HG03558 (cell line): ENCODE results near the gene GJB5.

Source experiments
- ATAC-seq: cut with Tn5 transposase; IDR thresholded peaks from one replicate; pipeline ENCODE4 v1.9.1; 2021; ENCODE audit warnings: moderate number of reproducible peaks; ENCODE audit not compliant: unreplicated experiment; ENCODE audit errors: extremely low read depth

Gene GJB5

GRCh38 chr1:34792424-34792823 lies 37.6 kb downstream of the GJB5 start:
- ATAC-seq, result no peak

DNA sequence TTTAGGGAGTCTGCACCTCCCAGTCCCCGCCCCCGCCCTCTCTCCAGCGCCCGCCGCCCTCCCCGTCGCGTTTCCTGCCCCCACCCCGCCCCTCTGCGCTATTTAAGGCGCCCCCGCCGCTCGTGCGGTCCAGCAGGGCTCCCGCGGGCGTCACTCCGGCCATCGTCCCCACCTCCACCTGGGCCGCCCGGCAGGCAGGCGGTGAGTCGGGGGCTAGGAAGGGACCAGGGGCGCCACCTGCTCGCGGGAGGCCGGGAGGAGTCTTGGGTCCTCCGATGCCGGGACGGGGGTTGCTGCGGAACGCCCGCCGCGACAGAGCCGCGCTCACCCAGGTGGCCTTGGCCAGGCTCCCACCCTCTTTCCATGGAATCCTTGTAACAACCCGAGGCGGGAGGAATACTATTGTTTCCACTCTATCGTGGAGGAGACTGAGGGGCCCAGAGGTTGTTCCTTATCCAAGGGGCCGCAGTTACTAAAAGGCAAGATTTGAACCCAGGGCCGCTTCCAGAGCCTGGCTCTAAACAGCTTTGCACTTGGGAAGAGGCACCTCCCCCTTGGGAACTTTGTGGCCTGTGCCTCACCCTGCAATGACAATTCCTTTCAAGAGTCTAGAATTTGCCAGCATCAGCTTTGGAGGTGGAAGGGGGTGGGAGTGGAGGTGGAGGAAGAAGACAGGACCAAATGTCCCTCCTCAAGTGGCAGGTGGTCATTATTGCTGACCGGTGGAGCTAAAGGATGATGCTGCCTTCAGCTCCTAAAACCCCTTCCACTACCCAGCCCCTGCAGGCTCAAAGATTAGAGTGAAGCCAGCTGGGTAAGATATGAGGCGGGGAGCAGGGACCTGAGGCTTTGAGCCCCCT lies 38.3 kb downstream of the GJB5 start, which contains the start of gene GJA4:
GJA4 (plus strand) TSS at position 132 of the 860 bp plus-strand sequence. CDS start 1,215 bp downstream, outside the sequence.
- no peak for ATAC-seq

GRCh38 chr1:34794001-34794789 lies 39.3 kb downstream of the GJB5 start:
- no peak for ATAC-seq

GRCh38 chr1:34794790-34795180 lies 39.9 kb downstream of the GJB5 start:
- ATAC-seq, result no peak

GRCh38 chr1:34795916-34796315 lies 41.1 kb downstream of the GJB5 start:
- no peak for ATAC-seq

DNA sequence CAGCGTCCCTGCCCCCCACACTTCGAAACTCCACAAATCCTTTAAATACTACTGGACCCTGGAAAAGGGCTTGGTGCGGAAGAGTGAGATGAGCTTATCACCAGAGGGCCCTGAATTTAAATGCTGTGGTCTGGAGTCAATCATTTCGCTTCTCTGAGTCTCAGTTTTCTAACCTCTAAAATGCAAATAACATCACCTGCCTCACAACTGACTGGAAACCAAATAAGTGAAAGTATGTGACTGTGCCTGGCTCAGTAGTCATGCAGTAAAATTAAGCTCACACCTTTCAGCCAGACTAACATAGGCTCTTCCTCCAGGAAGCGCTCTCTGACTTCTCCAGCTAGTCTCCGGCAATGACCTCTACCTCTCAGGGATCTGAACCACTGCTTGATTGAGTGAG lies 42.1 kb downstream of the GJB5 start:
- ATAC-seq, result no peak

DNA sequence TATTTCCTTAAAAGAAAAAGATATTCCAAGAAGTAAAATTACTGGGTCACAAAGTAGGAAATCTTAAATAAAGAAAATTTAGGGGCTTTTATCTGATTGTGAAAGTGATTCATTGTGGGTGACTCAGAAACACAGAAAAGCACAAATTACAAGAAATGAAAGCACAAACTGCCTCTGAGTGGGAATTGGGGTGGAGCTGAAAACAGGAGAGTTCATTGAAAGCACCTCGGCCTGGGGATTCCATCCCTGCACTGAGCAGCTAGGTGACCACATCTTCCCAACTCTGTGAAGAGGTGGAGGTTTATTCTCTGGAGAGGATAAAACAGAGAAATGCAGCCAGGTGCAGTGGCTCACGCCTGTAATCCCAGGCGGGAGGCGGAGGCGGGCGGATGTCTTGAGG lies 45.4 kb downstream of the GJB5 start:
- ATAC-seq, result no peak

- ATAC-seq, result no peak
Measured at GRCh38 chr1:34803770-34804169, 48.9 kb downstream of the GJB5 start.

GRCh38 chr1:34806396-34806795 lies 51.5 kb downstream of the GJB5 start:
- no peak for ATAC-seq
